GM12892 (cell line): ENCODE data around the gene SUPT5H.
A peak's percentile ranks its signal among the peaks of the same experiment; 100 is the strongest.

Experiments used
- DNase-seq: peaks from one replicate; pipeline ENCODE4 v3.0.0; 2011; ENCODE audit not compliant: insufficient read length
- FAIRE-seq: peaks from 2 replicates; lab custom pipeline; 2011; peaks lifted over from hg19 to GRCh38; lab: Jason Lieb, UNC
- POLR2A ChIP-seq: IDR thresholded peaks from 2 replicates; pipeline ENCODE4 v1.6.1; 2011; ENCODE audit warnings: low read depth, low read length, control low read depth
- POLR2AphosphoS5 ChIP-seq: IDR thresholded peaks from 2 replicates; pipeline ENCODE4 v1.6.1; 2011; ENCODE audit warnings: low read depth, low read length, control low read depth
- TAF1 ChIP-seq: IDR thresholded peaks from 2 replicates; pipeline ENCODE4 v1.6.1; 2011; ENCODE audit warnings: low read depth, mild to moderate bottlenecking, control low read depth, low read length, borderline replicate concordance

Gene SUPT5H

GRCh38 chr19:39479916-39480315 lies 34.5 kb downstream of the SUPT5H start:
- no peak for TF ChIP-seq POLR2AphosphoS5
- TF ChIP-seq POLR2A, result no peak
- no peak for TF ChIP-seq TAF1
- FAIRE-seq (peak; percentile 51), DNase-seq (no peak)

- FAIRE-seq, result peak; percentile 98
- TF ChIP-seq POLR2A (peak; percentile 76; the same call in 1 of the 2 replicates), POLR2AphosphoS5 (peak; percentile 66; the same call in 1 of the 2 replicates), TAF1 (peak; percentile 89)
- DNase-seq, result peak; percentile 89
Measured at GRCh38 chr19:39480337-39481228, 35.2 kb downstream of the SUPT5H start, which contains the start of gene TIMM50. Gene TIMM50 (plus strand): TSS chr19:39480838. CDS start chr19:39480854, 16 bp downstream.

DNA sequence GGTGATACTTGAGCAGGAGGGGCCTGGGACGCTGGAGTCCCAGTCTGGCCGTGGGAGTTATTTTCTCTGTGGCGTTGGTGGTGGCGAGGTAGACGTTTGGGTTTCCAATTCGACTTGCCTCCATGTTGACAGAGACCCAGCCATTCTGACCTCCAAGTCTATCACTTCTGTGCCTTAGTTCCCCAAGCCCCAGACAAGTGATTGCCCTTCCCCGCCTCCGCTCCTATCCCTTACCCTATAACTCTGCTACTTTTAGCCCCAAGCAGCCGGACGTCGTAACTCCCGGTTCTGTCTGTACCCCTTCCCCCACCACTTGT lies 35.8 kb downstream of the SUPT5H start:
- FAIRE-seq (peak; percentile 38), DNase-seq (no peak)
- no peak for TF ChIP-seq TAF1

DNA sequence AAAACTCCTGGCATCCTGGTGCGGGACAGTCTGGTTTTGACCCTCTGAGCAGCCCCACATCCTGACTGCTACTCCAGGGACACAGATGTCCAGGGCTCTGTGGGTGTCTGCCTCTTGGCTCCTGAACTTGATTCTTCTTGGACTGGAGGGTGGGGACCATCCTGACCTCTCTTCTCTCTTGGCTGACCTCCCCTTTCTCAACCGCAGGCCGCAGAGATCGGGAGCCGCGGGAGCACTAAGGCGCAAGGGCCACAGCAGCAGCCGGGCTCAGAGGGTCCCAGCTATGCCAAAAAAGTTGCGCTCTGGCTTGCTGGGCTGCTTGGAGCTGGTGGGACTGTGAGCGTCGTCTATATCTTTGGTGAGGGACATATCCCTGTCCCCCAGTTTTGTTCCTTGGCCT lies 36.3 kb downstream of the SUPT5H start:
- FAIRE-seq (no peak), DNase-seq (no peak)
- TF ChIP-seq TAF1 (no peak), POLR2A (no peak), POLR2AphosphoS5 (no peak)

- TF ChIP-seq POLR2AphosphoS5, result no peak
- no peak for TF ChIP-seq POLR2A
- no peak for TF ChIP-seq TAF1
- DNase-seq, result no peak
- FAIRE-seq, result no peak
Measured at GRCh38 chr19:39483141-39483540, 37.8 kb downstream of the SUPT5H start.

GRCh38 chr19:39489756-39490155 lies 44.4 kb downstream of the SUPT5H start:
- FAIRE-seq (no peak), DNase-seq (no peak)
- no peak for TF ChIP-seq POLR2A
- no peak for TF ChIP-seq TAF1
- TF ChIP-seq POLR2AphosphoS5, result no peak

DNA sequence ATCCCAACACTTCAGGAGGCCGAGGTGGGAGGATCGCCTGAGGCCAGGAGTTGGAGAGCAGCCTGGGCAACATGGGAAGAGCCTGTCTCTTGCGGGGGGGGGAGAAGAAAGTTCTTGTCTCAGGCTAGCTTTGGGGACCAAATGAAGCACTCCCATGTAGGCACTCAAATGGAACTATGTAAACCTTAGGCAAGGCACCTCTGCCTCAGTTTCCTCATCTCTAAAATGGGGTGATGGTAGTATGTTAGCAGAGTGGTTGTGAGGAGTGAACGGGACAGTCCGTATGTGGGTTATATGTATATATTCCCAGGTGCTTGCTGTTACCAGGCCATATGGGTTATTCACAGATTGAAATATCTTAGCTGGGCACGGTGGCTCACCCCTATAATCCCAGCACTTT lies 46.8 kb downstream of the SUPT5H start:
- FAIRE-seq (no peak), DNase-seq (no peak)
- TF ChIP-seq POLR2AphosphoS5, result peak; percentile 63; the same call in 1 of the 2 replicates
- TF ChIP-seq POLR2A, result peak; percentile 46; the same call in 1 of the 2 replicates
- TF ChIP-seq TAF1, result no peak

DNA sequence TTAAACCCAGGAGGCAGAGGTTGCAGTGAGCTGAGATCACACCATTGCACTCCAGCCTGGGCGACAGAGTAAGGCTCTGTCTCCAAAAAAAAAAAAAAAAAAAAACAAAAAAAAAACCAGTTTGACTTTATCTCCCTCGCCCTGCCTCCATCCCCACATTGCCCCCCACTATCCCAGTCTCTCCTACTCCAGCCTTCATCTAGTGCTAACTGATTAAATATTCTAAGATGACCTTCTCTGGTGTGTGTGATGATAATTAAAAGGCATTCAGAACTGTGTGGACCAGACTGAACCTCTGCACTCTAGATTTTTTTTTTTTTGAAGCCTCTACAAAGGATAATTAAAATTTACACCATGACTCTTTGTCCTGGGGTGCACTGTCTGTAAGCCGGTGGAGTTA lies 47.4 kb downstream of the SUPT5H start:
- DNase-seq, result no peak
- FAIRE-seq, result no peak
- TF ChIP-seq POLR2AphosphoS5, result no peak

DNA sequence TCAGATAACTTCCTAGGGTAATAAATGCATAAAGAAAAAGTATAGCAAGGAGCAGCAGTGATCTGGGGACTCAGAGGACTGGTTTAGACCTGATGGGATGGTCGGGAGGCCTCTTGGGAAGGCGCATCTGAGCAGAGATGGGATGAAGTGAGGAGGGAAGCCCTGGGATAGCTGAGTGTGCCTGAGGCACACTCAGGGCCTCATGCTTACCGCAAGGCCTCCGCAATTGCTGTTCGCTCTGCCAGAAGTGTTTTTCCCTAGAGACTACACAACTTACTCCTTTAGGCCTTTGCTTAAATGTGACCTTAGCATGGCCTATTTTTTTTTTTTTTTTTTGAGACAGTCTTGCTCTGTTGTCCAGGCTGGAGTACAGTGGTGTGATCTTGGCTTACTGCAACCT lies 49.3 kb downstream of the SUPT5H start:
- FAIRE-seq, result no peak
- no peak for DNase-seq
- no peak for TF ChIP-seq POLR2AphosphoS5
- no peak for TF ChIP-seq POLR2A
- no peak for TF ChIP-seq TAF1

- TF ChIP-seq POLR2AphosphoS5, result no peak
- no peak for TF ChIP-seq TAF1
- no peak for TF ChIP-seq POLR2A
- no peak for DNase-seq
- FAIRE-seq, result no peak
Measured at GRCh38 chr19:39496063-39496462, 50.7 kb downstream of the SUPT5H start.

DNA sequence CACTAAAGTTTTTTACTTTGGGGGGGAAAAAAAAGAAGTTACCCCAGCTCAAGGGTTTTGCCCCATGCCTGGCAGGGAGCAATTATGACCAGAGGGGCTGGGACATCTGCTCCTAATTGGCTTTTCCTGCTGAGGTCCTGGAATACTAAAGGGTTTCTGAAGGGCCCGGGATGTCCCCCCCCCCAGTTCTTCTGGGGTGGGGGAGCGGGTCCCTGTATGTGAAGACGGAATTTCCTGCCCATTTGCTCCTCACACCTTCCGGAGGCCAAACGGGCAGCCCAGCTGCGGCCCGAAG lies 52.3 kb downstream of the SUPT5H start:
- TF ChIP-seq POLR2AphosphoS5 (no peak), TAF1 (no peak), POLR2A (no peak)
- FAIRE-seq, result no peak
- no peak for DNase-seq

DNA sequence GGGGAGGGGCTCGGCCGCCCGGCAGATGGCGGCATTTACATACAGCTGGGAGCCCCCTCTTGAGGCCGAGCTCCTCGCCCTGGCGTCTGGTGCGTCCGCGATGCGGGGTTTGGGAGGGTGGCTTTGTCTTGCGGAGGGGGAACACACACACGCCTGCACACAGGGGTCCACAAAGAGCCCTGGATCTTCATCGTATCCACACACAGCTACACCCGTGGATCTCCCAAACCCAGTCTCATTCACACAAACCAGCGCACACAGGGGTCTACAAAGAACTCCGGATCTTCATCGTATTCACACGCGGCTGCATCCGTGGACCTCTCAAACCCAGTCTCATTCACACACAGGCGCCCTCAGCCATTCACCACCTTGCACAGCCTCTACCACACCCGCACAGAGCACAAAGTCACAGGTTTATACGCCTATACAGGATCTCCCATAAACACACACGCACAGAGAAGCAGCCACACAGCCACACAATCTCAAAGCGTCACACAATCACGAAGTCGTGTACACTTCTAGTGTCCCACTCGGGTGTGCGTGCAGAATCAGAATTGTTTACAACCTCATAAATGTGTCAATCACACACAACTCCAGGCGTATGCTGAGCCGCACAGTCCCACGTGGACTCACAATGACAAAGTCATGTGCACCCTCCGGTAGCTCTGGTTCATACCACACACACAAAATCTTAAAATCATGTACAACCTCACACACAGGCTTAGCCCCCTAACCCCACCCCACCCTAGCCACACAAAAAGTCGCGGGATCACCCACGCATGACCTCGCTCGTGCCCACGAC lies 52.8 kb downstream of the SUPT5H start:
- TF ChIP-seq TAF1 (no peak), POLR2AphosphoS5 (no peak), POLR2A (no peak)
- DNase-seq (no peak), FAIRE-seq (peak; percentile 46)
